GM18907 (cell line): ENCODE data around the gene TNC.

ENCODE experiments used
- ATAC-seq: cut with Tn5 transposase; IDR thresholded peaks from one replicate; pipeline ENCODE4 v1.9.1; 2021; ENCODE audit warnings: mild to moderate bottlenecking, moderate library complexity; ENCODE audit not compliant: unreplicated experiment

TNC gene

GRCh38 chr9:115117999-115118878 is at the start of gene TNC:
TNC (minus strand) TSS chr9:115118157; CDS start chr9:115091018, 27,139 bp downstream.
- no peak for ATAC-seq

- ATAC-seq: no peak
Observed at GRCh38 chr9:115167175-115167574, 49.2 kb upstream of the TNC start.

DNA sequence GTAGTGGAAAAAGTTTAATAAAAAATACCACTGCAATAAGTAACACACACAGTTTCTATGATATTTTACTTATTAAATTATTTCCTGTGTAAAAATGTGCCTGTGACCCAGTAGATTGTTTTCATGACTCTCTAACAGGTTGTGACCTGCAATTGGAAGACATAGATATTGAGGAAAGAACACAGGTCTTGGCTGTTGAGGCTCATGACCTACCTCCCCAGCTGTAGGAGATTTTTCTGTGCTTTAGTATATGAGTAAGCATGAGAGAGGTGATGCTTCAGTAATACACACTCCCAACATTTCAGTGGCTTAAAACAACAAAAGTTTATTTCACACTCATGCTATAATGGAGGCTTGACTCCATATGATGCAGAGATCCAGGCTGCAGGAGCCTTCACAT is 47.3 kb upstream of the TNC start:
- ATAC-seq: no peak

DNA sequence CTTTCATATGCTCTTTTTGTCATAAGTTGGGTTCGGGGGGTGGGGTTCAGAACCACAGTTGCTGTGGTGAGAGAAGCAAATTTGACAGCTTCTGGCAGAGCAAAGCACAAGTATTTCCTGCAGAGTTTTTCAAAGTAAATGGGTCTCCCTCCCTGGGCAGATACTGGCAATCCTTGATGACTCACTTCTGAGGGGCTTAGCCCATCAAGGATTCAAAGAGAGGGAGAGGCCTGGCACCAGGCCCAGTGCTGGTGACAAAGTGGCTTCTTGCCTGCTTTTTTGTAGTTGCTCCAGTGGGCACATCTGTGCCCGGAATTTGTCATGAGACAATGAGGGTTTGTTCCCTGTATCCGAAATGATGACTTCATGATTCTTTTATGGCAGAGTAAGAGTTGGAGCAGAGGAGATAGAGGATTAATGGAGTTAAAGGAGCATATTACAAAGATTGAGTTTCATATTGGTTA is 46.6 kb upstream of the TNC start:
- no peak for ATAC-seq

GRCh38 chr9:115162946-115163345 is 45.0 kb upstream of the TNC start:
- ATAC-seq: no peak

- no peak for ATAC-seq
Observed at GRCh38 chr9:115161446-115161845, 43.5 kb upstream of the TNC start.

- no peak for ATAC-seq
Observed at GRCh38 chr9:115158661-115159481, 40.9 kb upstream of the TNC start.

DNA sequence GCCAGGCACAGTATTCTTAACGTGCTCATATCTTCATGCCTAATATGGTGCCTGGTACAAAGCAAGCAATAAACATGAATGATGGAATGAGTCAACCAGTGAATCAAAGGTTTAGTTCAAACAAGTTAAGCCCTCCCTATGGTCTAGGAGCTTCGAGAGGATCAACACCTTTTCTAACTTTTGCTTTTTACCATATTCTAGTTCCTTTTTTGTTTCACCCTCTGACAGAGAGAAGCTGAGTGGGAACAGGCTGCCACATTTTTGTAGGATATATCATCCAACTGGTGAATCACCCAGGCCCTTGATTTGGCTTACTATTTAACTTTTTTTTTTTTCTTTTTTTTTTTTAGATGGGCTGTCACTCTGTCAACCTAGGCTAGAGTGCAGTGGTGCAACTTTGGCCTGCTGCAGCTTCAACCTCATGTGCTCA is 39.3 kb upstream of the TNC start:
- no peak for ATAC-seq

DNA sequence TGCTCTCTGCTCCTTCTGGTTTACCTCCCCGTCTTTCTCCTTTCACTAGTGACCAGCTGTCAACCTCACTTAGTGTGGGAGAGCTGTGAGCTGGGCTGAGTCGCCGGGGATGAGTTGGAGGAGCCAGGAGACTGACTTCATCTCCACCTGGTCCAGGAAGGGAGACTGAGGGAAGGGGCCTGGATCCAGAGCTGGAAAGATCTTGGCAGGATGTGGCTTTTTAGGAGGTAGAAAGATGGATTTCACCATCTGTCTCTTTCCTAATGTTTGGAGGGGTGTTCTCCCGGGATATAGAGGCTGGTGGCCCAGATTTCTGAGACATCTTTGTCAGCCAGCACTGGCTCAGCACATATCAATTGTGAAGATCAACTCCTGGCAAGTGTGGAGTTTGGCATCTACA is 37.1 kb upstream of the TNC start:
- no peak for ATAC-seq

GRCh38 chr9:115154617-115155016 is 36.7 kb upstream of the TNC start:
- no peak for ATAC-seq

DNA sequence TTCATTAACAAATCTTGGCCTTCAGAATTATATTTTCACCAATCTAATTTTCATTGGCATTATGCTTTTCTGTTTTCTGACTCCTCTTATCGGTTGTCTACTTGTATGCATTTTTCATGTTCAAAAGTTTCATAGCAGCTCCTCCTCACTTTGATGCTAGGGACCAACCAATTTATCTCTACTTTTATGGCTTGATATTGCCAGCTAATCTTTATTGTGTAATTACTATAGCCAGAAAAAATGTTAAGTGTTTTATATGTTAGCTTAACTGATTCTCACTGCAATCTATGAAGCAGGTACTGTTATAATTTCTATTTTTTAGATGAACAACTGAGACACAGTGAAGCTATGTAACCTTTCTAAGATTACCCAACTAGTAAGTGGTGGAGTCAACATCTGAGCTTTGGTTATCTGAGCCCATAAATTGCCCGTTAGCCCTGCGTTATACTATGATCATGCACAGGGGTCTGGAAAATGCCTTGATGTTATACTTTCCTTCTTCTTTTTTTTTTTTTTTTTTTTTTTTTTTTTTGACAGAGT is 34.4 kb upstream of the TNC start:
- no peak for ATAC-seq

DNA sequence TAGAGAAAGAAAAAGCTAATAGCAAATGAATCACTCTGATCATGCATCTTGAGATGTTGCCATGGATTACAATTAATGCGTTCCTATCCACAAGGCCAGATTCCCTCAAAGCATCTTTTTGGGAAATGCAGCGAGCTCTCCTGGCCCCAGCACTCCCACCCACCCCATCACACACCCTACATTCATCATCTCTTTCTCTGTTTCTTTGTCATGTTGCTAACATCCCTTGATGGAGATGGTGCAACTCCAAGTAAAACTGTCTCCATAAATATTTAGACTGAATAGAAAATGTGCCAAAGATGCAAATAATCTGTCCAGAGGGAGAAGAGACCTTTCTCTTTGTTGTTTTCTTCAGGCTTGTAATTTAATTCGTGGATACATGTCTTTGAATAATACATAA is 30.8 kb upstream of the TNC start:
- ATAC-seq: no peak

DNA sequence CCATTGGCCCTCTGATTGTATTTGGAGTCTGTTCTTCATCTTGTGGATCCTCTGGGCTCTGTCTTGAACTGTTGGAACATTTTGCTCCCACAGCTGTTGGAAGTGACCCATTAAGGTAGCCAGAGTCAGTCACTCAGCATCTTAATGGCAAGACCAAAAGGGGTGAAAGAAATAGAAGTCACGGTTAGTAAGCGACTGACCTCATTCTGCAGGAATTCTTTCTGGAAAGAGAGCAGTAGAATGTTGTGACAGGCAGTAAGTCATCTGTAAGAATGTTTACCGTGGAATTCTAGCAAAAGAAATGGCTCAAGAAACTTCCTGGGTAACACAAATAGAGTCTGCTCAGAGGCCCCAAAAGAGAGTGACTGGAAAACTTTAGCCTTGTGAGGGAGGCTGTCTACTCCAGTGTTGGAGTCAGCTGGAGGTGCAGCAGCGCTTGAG is 28.6 kb upstream of the TNC start:
- ATAC-seq: no peak

DNA sequence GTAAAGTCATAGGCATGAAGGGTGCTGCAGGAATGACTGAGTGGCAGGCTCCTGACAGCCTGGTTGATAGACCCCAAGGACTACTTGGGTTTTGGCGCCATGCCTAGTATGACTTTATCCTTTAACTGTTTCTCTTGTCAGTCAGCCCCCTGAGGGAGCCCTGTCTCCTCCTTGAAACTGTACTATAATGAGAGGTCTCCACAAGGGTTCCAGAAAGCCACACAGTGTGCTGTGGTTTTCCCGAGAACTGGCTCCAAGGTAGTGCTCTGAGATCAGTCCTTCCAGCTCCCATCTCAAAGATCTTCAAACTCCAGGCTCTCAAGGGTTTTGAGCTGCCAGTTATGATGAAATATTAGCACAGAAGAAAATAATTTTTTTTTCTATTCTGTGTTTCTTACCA is 26.7 kb upstream of the TNC start:
- ATAC-seq: no peak

DNA sequence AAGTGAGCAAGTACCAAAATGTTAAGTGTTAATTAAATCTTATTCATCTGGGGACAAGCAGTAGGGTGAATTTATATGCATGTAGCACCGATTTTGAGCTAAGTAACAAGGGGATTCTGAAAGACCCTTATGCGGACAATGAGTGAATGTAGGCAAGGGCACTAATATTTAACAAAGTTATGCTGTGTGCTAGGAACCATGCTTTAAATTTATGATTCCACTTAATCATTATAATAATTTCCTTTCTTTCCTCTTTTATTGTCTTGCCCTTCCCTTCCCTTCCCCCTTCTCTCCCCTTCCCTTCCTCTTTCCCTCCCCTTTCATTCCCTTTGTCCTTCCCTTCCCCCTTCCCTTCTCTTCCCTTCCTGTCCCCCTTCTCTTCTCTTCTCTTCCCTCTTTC is 25.7 kb upstream of the TNC start:
- no peak for ATAC-seq

DNA sequence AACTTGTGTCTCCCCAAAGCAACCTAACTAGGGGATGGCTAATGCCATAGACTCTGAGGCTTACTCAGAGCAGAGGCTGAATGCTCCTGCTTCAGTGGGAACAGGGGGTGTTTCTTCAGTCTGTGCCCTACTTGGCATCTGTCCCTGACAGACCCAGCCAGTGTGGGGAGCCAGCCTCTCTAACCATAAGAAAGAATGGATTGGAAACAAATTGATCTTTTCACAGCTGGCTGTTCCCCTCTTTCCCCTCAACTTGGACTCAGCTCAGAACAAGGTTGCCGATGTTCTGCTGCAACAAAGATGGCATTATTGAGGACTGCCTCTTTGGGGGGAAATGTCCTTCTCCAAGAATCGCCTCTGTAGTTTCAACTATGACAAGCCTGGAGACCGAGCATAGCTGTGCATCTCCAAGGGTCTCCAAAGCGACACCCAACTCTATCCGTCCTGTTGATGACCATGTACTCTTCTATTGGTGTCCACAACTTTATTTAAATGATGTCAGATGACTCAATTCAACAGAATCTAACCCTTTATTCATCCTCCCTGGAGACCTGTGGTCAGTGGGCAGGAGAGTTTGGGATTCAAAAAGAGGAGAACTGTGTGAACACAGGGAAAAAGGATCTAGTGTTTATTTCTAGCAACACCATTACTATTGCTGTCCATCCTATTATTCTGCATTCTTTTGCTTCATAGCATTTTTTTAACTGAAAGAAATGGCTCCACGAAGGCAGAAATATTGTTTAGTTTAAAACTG is 24.7 kb upstream of the TNC start:
- no peak for ATAC-seq

DNA sequence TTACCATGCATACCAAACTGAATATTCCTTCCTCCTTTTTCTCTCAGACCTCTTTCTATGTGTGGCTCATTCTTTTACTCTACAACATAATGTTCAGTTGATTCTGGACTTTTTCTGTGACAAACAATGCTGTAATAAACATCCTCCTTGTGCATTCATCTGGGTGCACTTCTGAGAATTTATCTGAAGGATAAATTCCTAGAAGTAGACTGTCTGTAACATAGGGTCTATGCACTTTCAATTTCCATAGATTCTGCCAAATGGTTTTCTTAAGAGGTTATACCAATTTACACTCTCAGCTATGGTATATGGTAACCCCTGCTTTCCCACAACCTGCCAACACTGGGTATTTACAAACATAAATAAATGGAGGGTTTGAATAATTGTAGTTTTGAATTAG is 24.1 kb upstream of the TNC start:
- ATAC-seq: no peak

DNA sequence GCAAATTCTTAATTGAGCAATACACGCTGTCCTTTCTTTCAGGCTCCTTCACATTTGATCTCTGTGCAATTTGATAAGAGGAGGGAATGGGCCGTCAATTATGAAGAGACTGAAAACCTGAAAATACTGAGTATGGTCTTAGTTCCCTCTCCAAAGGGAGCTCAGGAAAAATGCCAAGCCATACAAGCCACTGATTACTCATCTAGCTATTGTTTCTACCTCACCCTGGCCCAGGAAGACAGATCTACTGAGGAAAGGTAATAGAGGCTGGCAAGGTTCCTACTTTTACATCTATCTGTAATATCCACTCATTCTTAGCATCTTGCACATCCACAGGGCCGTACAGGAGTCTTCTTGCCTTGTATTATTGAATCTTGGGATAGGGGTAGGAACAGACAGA is 23.7 kb upstream of the TNC start:
- no peak for ATAC-seq

DNA sequence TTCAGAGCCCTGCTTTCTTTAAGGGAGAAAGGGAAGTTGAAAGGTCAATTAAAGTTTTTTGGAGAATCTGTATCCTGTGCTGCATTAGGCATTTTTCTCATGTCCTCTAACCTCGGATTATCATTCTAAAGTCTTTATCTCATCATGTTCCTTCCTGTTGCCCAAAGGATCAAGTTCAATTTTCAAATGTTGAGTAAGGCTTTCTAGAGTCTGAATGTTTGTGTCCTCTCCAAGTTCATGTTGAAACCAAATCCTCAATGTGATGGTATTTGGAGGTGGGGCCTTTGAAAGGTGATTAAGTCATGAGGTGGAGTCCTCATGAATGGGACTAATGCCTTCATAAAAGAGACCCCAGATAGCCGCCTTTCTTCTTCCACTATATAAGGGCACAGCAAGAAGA is 20.2 kb upstream of the TNC start:
- ATAC-seq: no peak

DNA sequence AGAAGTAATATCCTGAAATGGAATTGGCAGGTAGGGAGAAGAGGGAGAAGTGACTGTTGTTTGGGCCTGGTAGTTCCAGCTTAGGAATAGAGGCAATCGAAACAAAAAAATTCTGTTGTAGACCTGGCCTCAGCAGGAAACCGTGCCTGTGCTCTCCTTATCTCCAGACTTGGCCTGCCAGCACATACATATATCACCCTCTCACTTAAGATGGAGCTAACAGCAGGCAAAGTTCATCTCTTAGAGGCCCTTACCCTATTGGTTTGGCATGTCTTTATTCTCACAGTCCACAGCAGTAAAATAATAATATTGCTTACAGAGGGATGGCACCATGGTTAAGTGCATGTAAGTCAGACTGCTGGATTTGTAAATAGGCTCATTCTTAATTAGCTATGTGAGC is 19.6 kb upstream of the TNC start:
- no peak for ATAC-seq
